ENCODE measurements around the gene SLC51A.

DNA sequence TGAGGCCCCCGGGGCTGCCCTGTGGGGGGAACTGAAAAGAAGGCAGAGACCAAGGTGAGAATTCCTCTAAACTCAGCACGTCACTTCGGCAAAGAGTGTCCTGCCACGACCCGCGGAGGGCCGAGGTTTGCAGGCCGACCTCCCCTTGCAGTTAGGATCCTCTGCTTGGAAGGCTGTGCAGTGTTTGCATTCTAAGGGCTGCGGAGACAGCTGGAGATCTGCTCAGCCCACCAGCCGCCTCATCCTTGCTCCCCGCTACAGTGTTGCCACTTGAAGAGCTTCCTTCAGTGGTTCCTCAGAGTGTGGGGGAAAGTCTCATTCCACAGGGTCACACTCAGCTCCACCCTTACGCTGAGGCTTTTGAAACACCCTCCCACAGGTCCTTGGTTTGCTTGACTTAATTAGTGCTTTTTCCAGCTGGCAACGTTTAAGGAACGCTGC lies 10.8 kb downstream of the SLC51A start:
- TF ChIP-seq, protein P1, sequence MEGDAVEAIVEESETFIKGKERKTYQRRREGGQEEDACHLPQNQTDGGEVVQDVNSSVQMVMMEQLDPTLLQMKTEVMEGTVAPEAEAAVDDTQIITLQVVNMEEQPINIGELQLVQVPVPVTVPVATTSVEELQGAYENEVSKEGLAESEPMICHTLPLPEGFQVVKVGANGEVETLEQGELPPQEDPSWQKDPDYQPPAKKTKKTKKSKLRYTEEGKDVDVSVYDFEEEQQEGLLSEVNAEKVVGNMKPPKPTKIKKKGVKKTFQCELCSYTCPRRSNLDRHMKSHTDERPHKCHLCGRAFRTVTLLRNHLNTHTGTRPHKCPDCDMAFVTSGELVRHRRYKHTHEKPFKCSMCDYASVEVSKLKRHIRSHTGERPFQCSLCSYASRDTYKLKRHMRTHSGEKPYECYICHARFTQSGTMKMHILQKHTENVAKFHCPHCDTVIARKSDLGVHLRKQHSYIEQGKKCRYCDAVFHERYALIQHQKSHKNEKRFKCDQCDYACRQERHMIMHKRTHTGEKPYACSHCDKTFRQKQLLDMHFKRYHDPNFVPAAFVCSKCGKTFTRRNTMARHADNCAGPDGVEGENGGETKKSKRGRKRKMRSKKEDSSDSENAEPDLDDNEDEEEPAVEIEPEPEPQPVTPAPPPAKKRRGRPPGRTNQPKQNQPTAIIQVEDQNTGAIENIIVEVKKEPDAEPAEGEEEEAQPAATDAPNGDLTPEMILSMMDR (IDR thresholded peaks at IDR 0.05), result no peak
- TF ChIP-seq POLR2A (IDR thresholded peaks at IDR 0.05), result no peak

All from uterus (tissue), 2 donors.